Keratinocyte (primary cell): ENCODE measurements around the gene HSPA1B. TPM values are rescaled to one million over a fixed set of nuclear protein-coding genes. Genes with fewer than 3 reads are reported as not detected.
"Not testable (repeated sequence)": the region's sequence is repeated elsewhere in the genome, so short reads cannot be mapped to it uniquely, and the experiment has no call there.

ENCODE experiments used
- DNase-seq: peaks from one replicate; pipeline ENCODE4 v3.0.0-alpha.2; 2011; ENCODE audit warnings: low read depth, missing footprints, low spot score
- FAIRE-seq: peaks from 2 replicates; lab custom pipeline; 2011; peaks lifted over from hg19 to GRCh38; lab: Jason Lieb, UNC
- H2AFZ ChIP-seq: 2 replicates; pipeline ENCODE4 v1.6.0; 2012; ENCODE audit warnings: low read length, control low read depth, inconsistent platforms; ENCODE audit not compliant: control insufficient read depth
- H3K27ac ChIP-seq: 2 replicates; pipeline ENCODE4 v1.5.1; 2011; ENCODE audit warnings: low read length; ENCODE audit not compliant: control insufficient read depth, insufficient read depth
- H3K27me3 ChIP-seq: 3 replicates; pipeline ENCODE4 v1.6.0; 2011; ENCODE audit warnings: low read length; ENCODE audit not compliant: control insufficient read depth, insufficient read depth; ENCODE audit errors: extremely low read depth
- H3K36me3 ChIP-seq, 2 experiments: 2 replicates in 1 of 2; 3 replicates in 1 of 2; pipeline ENCODE4 v1.5.1; 2011; ENCODE audit warnings: low read length in 2 of 2, mild to moderate bottlenecking in 1 of 2; ENCODE audit not compliant: control insufficient read depth in 2 of 2, insufficient read depth in 2 of 2; ENCODE audit errors: extremely low read depth in 1 of 2
- H3K4me1 ChIP-seq: 3 replicates; pipeline ENCODE4 v1.5.1; 2011; ENCODE audit warnings: low read length; ENCODE audit not compliant: control insufficient read depth, insufficient read depth; ENCODE audit errors: extremely low read depth
- H3K4me2 ChIP-seq: 3 replicates; pipeline ENCODE4 v1.6.0; 2011; ENCODE audit warnings: low read depth, low read length; ENCODE audit not compliant: control insufficient read depth, insufficient read depth; ENCODE audit errors: extremely low read depth
- H3K4me3 ChIP-seq, 3 experiments: fragments of 200-600 bp in 1 of 3; sonication (generic) in 1 of 3; 2 replicates in 2 of 3; 3 replicates in 1 of 3; pipeline ENCODE4 v1.5.1; 2011 to 2016; ENCODE audit warnings: low read length in 3 of 3, mild to moderate bottlenecking in 3 of 3, control low read depth in 2 of 3, inconsistent platforms in 1 of 3, low read depth in 1 of 3, mixed read lengths in 1 of 3, mixed run types in 1 of 3, moderate library complexity in 1 of 3; ENCODE audit not compliant: control insufficient read depth in 2 of 3, insufficient read depth in 2 of 3; ENCODE audit errors: extremely low read depth in 1 of 3
- H3K79me2 ChIP-seq: 2 replicates; pipeline ENCODE4 v1.6.0; 2012; ENCODE audit warnings: low read length; ENCODE audit not compliant: control insufficient read depth, insufficient read depth
- H3K9ac ChIP-seq: 3 replicates; pipeline ENCODE4 v1.6.0; 2011; ENCODE audit warnings: low read length; ENCODE audit not compliant: control insufficient read depth, insufficient read depth; ENCODE audit errors: extremely low read depth
- H3K9me1 ChIP-seq: 3 replicates; pipeline ENCODE4 v1.6.0; 2011; ENCODE audit warnings: low read length; ENCODE audit not compliant: control insufficient read depth, insufficient read depth; ENCODE audit errors: extremely low read depth
- H3K9me3 ChIP-seq: 2 replicates; pipeline ENCODE4 v1.5.1; 2012; ENCODE audit warnings: low read depth, low read length; ENCODE audit not compliant: control insufficient read depth
- H4K20me1 ChIP-seq: 3 replicates; pipeline ENCODE4 v1.6.0; 2011; ENCODE audit warnings: low read length; ENCODE audit not compliant: control insufficient read depth, insufficient read depth; ENCODE audit errors: extremely low read depth
- CTCF ChIP-seq, 3 experiments: IDR thresholded peaks in 1 of 3; conservative IDR thresholded peaks in 1 of 3; optimal IDR thresholded peaks in 1 of 3; 2 replicates in 2 of 3; 3 replicates in 1 of 3; pipeline versions ENCODE3 to v1.5.1; 2011; ENCODE audit warnings: low read length in 3 of 3, mild to moderate bottlenecking in 3 of 3, moderate library complexity in 2 of 3, control low read depth in 1 of 3, inconsistent platforms in 1 of 3; ENCODE audit not compliant: insufficient read depth in 2 of 3; ENCODE audit errors: extremely low read depth in 1 of 3
- EZH2 ChIP-seq: IDR thresholded peaks from one replicate; pipeline ENCODE4 v1.6.1; 2012; ENCODE audit warnings: inconsistent platforms, mild to moderate bottlenecking, low read length, moderate library complexity
- dilution Hi-C: fragments of 300-500 bp; cut with MboI; formaldehyde crosslinking; loops from one replicate; pipeline ENCODE4 v1.7.0; 2020; ENCODE audit warnings: low sequenced_read_pairs; ENCODE audit not compliant: extremely low pct_ligation_motif_present
- polyA plus RNA-seq, 5 experiments: library from polyadenylated mRNA; depleted of rRNA in 3 of 5; stranded (reverse) in 3 of 5; stranded (forward) in 1 of 5; unstranded in 1 of 5; fragments of >200 nt; gene quantifications; 1 replicate in 1 of 5; 2 replicates in 3 of 5; 3 replicates in 1 of 5; pipeline versions ENCODE4 v1.2.1 to v1.2.3, GENCODE V29; 2011 to 2012; ENCODE audit warnings: missing spikeins in 2 of 5, low read depth in 1 of 5, low replicate concordance in 1 of 5

The HSPA1B gene
- polyA plus RNA-seq, 1 donor (not counting 4 experiments of a cell fraction or from before 2014, with no cell fraction given), result 48.1 TPM

- dilution Hi-C loops, H3K4me1 ChIP-seq, H3K27me3 ChIP-seq, H3K4me2 ChIP-seq, H3K9me3 ChIP-seq, H3K79me2 ChIP-seq, H2AFZ ChIP-seq, DNase-seq, H3K9ac ChIP-seq, H3K4me3 ChIP-seq, H3K9me1 ChIP-seq, H3K27ac ChIP-seq, FAIRE-seq, H4K20me1 ChIP-seq: not testable (repeated sequence)
- H3K36me3 ChIP-seq, result peaks cover 15 to 16% of the 10 kb centered on the region in 2 experiments
These were observed 30.2 kb downstream of the HSPA1B start for GRCh38 chr6:31857774-31858173.

DNA sequence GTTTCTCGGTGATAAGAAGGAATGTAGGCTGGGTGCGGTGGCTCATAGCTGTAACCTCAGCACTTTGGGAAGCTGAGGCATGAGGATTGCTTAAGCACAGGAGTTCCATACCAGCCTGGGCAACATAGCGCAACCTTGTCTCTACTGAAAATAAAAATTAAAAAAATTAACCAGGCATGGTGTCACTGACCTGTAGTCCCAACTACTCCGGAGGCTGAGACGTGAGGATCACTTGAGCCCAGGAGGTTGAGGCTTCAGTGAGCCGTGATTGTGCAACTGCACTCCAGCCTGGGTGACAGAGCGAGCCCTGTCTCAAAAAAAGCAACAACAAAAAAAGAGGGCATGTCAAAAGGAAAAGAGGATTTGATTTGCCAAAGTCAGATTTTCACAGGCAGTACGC, 31.2 kb downstream of the HSPA1B start:
- Histone ChIP-seq H3K4me1 (peaks cover 12% of the 10 kb centered on the region), H3K9me1 (no peaks in the 10 kb centered on the region), H4K20me1 (no peaks in the 10 kb centered on the region), H3K4me2 (no peak overlapping the region), H3K36me3 (peaks cover 15 to 16% of the 10 kb centered on the region in 2 experiments), H3K27ac (no peak overlapping the region), H3K4me3 (no peak overlapping the region), H3K9ac (no peak overlapping the region), H2AFZ (no peak overlapping the region), H3K9me3 (no peaks in the 10 kb centered on the region), H3K27me3 (no peaks in the 10 kb centered on the region), H3K79me2 (peaks cover 5% of the 10 kb centered on the region)
- DNase-seq (no peak), FAIRE-seq (no peak)
- no peak for TF ChIP-seq CTCF (optimal IDR thresholded peaks at IDR 0.05 in 1 of 3, IDR thresholded peaks at IDR 0.05 in 1 of 3, conservative IDR thresholded peaks at IDR 0.05 in 1 of 3; ENCODE audit: extremely low read depth in 1 of 3, insufficient read depth in 2 of 3, low read length in 3 of 3)
- no peak for TF ChIP-seq EZH2
- dilution Hi-C loops, result no loop called here

GRCh38 chr6:31859923-31860322, 32.4 kb downstream of the HSPA1B start:
- H3K27me3 ChIP-seq, result no peaks in the 10 kb centered on the region
- no peak overlapping the region for H3K9ac ChIP-seq
- DNase-seq, result no peak
- H3K9me1 ChIP-seq, result no peaks in the 10 kb centered on the region
- FAIRE-seq, result no peak
- H4K20me1 ChIP-seq, result no peaks in the 10 kb centered on the region
- peaks cover 5% of the 10 kb centered on the region for H3K79me2 ChIP-seq
- peaks cover 15 to 16% of the 10 kb centered on the region in 2 experiments for H3K36me3 ChIP-seq
- H3K4me1 ChIP-seq, result peaks cover 12% of the 10 kb centered on the region
- H2AFZ ChIP-seq, result no peak overlapping the region
- no peak overlapping the region for H3K4me2 ChIP-seq
- H3K9me3 ChIP-seq, result no peaks in the 10 kb centered on the region
- H3K4me3 ChIP-seq, result no peak overlapping the region
- no peak for TF ChIP-seq EZH2
- no peak for TF ChIP-seq CTCF (optimal IDR thresholded peaks at IDR 0.05 in 1 of 3, IDR thresholded peaks at IDR 0.05 in 1 of 3, conservative IDR thresholded peaks at IDR 0.05 in 1 of 3; ENCODE audit: extremely low read depth in 1 of 3, insufficient read depth in 2 of 3, low read length in 3 of 3)
- dilution Hi-C loops, result no loop called here
- H3K27ac ChIP-seq, result no peak overlapping the region
